ENCODE results near the gene RABGAP1L.
A peak's percentile ranks its signal among the peaks of the same experiment; 100 is the strongest.
"Not testable (repeated sequence)": the region's sequence is repeated elsewhere in the genome, so short reads cannot be mapped to it uniquely, and the experiment has no call there.

Gene RABGAP1L

DNA sequence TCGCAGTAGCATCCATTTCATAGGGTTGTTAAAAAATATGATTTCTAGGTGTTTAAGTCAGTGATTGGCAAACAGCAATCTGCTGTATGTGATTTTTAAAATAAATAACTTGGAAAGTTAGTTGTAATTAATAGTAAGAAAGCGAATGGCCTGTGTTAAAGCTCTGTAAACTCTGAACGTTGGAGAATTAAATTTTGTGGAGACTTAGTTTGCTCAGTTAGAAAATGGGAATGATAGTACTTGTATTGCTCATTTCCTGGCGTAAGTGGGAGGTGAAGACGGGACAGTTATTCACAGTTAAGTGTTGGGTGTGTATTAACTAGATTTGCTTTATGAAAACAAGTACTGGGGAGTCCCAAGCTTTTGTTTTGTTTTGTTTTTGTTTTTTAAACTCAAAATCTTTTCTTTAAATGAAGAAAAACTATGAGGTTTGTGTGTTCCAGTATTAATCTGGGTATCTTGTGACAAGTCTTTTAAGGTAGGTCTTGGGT lies 841.4 kb downstream of the RABGAP1L start:
- peak overlapping the region; percentile 98 for H3K9ac ChIP-seq (ENCODE audit: low read length)
- H3K36me3 ChIP-seq (ENCODE audit: control insufficient read depth, low read depth, low read length) = peaks cover 16% of the 10 kb centered on the region
- H3K4me3 ChIP-seq (ENCODE audit: low read length) = peak overlapping the region; percentile 98
- no peaks in the 10 kb centered on the region for H3K4me1 ChIP-seq (ENCODE audit: control insufficient read depth, low read depth, low read length)
- no peaks in the 10 kb centered on the region for H3K9me3 ChIP-seq (ENCODE audit: control insufficient read depth, low read depth, low read length)
- peak overlapping the region; percentile 49 for H3K27ac ChIP-seq (ENCODE audit: low read length)
- H3K27me3 ChIP-seq (ENCODE audit: control insufficient read depth, insufficient read depth, low read length) = no peaks in the 10 kb centered on the region

DNA sequence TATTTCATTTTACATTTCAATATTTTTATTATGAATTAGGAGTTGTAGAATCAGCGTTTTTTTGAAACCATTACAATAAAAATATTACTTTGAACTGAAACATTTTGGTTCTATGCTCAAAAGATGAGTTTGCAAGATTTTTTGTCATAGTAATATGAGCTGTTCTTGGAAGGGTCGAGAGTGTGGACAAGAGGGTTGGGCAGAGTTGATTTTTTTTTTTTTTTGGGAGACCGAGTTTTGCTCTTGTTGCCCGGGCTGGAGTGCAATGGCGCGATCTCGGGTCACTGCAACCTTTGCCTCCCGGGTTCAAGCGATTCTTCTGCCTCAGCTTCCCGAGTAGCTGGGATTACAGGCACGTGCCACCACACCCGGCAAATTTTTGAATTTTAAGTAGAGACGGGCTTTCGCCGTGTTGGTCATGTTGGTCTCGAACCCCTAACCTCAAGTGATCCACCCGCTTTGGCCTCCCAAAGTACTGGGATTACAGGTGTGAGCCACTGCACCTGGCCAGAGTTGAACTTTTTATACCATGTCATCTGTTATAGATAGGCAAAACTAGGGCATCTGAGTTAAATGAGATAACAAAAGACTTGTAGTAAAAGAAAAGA lies 843.7 kb downstream of the RABGAP1L start:
- Histone ChIP-seq H3K9me3 (ENCODE audit: control insufficient read depth, low read depth, low read length) (no peaks in the 10 kb centered on the region), H3K27me3 (ENCODE audit: control insufficient read depth, insufficient read depth, low read length) (no peaks in the 10 kb centered on the region), H3K4me1 (ENCODE audit: control insufficient read depth, low read depth, low read length) (no peaks in the 10 kb centered on the region), H3K36me3 (ENCODE audit: control insufficient read depth, low read depth, low read length) (peaks cover 38% of the 10 kb centered on the region), H3K4me3 (ENCODE audit: low read length) (no peak overlapping the region), H3K27ac (ENCODE audit: low read length) (no peak overlapping the region), H3K9ac (ENCODE audit: low read length) (no peak overlapping the region)

DNA sequence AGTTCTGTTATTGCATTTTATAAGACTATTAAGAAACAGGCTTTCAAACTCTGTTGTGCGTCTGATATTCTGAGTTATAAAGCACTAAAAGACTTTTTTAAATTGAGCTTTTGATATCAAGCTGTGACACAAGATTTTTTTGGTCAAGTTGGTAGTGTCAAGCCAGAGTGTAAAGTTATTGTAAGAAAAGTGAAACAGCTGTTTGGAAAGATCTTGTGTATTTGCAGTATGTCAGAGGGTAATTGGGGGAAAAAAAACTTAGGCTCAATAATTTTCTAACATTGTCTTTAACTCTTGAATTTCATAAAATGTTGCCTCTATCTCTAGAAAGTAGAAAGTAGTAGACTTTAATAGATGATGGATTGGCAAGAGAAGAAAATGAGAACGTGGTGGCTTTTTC lies 844.2 kb downstream of the RABGAP1L start:
- Histone ChIP-seq H3K4me1 (ENCODE audit: control insufficient read depth, low read depth, low read length) (no peaks in the 10 kb centered on the region), H3K27me3 (ENCODE audit: control insufficient read depth, insufficient read depth, low read length) (no peaks in the 10 kb centered on the region), H3K27ac (ENCODE audit: low read length) (no peak overlapping the region), H3K36me3 (ENCODE audit: control insufficient read depth, low read depth, low read length) (peaks cover 43% of the 10 kb centered on the region), H3K9me3 (ENCODE audit: control insufficient read depth, low read depth, low read length) (no peaks in the 10 kb centered on the region), H3K4me3 (ENCODE audit: low read length) (no peak overlapping the region), H3K9ac (ENCODE audit: low read length) (no peak overlapping the region)

DNA sequence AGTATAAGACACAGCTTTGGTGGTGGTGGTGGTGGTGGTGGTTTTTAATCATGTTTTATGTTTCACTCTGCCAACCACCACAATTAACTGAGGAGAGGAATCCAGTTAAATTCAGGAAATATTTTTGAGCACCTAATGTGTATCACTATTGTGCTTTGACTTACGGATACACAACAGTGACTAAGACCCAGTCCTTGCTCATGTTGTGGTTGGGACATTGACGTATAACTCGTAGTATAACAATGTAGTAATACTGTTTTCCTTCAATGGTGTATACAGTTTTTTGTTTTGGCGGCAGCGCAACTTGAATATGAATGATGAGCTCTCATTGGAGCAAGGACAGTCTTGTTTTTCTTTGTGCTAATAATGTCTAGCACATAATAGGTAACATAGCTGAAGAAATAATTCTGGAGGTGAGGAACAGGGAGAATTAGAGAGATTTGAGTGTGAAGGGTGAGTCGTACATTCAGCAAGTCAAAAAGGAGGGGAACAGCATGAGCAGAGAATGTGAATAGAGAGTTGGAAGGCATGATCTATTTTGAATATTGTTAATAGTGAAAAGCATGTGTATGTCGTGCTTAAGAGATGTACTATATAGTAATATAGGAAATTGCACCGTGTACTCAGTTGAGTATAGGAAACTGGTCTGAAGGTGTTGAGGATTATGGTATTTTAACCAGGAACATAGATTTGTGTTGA lies 845.9 kb downstream of the RABGAP1L start:
- Histone ChIP-seq H3K27me3 (ENCODE audit: control insufficient read depth, insufficient read depth, low read length) (no peaks in the 10 kb centered on the region), H3K4me1 (ENCODE audit: control insufficient read depth, low read depth, low read length) (no peaks in the 10 kb centered on the region), H3K9ac (ENCODE audit: low read length) (no peak overlapping the region), H3K9me3 (ENCODE audit: control insufficient read depth, low read depth, low read length) (no peaks in the 10 kb centered on the region), H3K36me3 (ENCODE audit: control insufficient read depth, low read depth, low read length) (peaks cover 58% of the 10 kb centered on the region), H3K4me3 (ENCODE audit: low read length) (no peak overlapping the region), H3K27ac (ENCODE audit: low read length) (no peak overlapping the region)

DNA sequence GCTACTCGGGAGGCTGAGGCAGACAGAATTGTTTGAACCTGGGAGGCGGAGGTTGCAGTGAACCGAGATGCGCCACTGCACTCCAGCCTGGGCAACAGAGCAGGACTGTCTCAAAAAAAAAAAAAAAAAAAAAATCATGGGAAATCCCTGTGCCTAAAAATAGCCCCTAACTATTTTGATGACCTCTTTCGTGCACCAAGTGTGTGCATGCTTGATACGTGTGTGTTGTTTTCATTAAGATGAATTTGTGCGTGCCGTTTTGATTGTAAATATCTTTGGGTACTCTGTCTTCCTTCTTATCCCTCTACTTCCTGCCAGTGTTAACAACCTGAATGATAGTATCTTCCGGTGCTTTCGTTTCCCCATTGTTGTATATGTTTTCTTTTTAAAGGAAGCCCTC lies 850.2 kb downstream of the RABGAP1L start:
- Histone ChIP-seq H3K36me3 (ENCODE audit: control insufficient read depth, low read depth, low read length) (peaks cover 95% of the 10 kb centered on the region), H3K27me3 (ENCODE audit: control insufficient read depth, insufficient read depth, low read length) (no peaks in the 10 kb centered on the region), H3K9me3 (ENCODE audit: control insufficient read depth, low read depth, low read length) (no peaks in the 10 kb centered on the region), H3K9ac (ENCODE audit: low read length) (no peak overlapping the region), H3K27ac (ENCODE audit: low read length) (no peak overlapping the region), H3K4me3 (ENCODE audit: low read length) (no peak overlapping the region), H3K4me1 (ENCODE audit: control insufficient read depth, low read depth, low read length) (no peaks in the 10 kb centered on the region)

DNA sequence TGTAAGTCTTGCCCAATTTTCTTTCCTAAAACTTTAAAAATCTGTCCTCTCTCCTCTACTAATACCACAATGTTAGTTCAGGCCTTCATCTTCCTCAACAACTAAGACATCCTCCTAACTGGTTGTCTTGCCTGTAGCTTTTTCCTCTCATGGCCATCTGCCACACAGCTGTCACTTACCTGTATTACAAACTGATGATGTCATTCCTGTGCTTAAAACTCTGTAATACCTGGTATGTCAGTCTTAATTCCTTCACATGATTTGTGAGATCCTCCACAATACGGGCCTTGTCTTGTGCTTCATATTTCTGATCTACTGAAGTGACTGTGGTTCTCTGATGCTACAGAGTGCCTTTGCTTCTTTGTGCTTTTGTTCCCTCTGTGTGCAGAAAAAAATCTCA lies 854.1 kb downstream of the RABGAP1L start:
- Histone ChIP-seq H3K9me3 (ENCODE audit: control insufficient read depth, low read depth, low read length) (no peaks in the 10 kb centered on the region), H3K9ac (ENCODE audit: low read length) (no peak overlapping the region), H3K36me3 (ENCODE audit: control insufficient read depth, low read depth, low read length) (peaks cover 86% of the 10 kb centered on the region), H3K4me3 (ENCODE audit: low read length) (no peak overlapping the region), H3K27ac (ENCODE audit: low read length) (no peak overlapping the region), H3K4me1 (ENCODE audit: control insufficient read depth, low read depth, low read length) (no peaks in the 10 kb centered on the region), H3K27me3 (ENCODE audit: control insufficient read depth, insufficient read depth, low read length) (no peaks in the 10 kb centered on the region)

DNA sequence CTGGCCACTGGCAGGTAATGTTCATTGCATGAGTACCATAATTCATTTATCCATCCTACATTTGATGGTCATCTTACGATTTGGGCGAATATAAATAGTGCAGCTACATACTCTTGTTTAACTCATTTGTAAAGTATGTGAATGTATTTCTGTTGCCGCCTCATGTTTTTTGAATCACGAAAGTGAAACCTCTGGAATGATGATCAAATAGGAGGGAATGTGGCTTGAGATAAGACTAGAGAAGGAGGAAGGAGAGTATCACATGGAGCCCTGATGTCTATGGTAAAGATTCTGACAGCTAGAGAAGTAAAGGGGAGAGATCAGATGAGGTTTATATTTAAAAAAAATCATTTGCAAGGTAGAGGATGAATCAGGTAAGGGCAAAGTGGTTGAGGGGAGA lies 855.9 kb downstream of the RABGAP1L start:
- H3K9me3 ChIP-seq (ENCODE audit: control insufficient read depth, low read depth, low read length) = no peaks in the 10 kb centered on the region
- H3K4me1 ChIP-seq (ENCODE audit: control insufficient read depth, low read depth, low read length) = no peaks in the 10 kb centered on the region
- H3K27ac ChIP-seq (ENCODE audit: low read length) = no peak overlapping the region
- no peak overlapping the region for H3K4me3 ChIP-seq (ENCODE audit: low read length)
- no peak overlapping the region for H3K9ac ChIP-seq (ENCODE audit: low read length)
- peaks cover 71% of the 10 kb centered on the region for H3K36me3 ChIP-seq (ENCODE audit: control insufficient read depth, low read depth, low read length)
- H3K27me3 ChIP-seq (ENCODE audit: control insufficient read depth, insufficient read depth, low read length) = no peaks in the 10 kb centered on the region

DNA sequence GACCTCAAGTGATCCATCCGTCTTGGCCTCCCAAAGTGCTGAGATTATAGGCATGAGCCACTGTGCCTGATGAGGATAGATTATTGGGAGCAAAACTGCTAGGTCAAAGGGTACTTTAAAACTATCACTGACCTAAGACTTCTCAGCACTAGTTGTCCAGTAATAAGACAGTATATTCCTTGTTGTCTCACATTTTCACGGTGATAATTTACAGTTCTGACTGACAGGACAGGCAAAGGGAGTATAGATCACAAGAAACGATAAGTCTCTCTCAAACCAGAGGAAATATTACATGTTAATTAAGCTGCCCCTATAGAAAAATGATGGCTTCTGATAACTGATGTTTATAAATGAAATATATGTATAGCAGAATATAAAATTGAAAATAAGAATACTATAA lies 860.2 kb downstream of the RABGAP1L start:
- Histone ChIP-seq H3K36me3 (ENCODE audit: control insufficient read depth, low read depth, low read length) (peaks cover 29% of the 10 kb centered on the region), H3K9ac (ENCODE audit: low read length) (no peak overlapping the region), H3K27me3 (ENCODE audit: control insufficient read depth, insufficient read depth, low read length) (no peaks in the 10 kb centered on the region), H3K4me3 (ENCODE audit: low read length) (no peak overlapping the region), H3K27ac (ENCODE audit: low read length) (no peak overlapping the region), H3K4me1 (ENCODE audit: control insufficient read depth, low read depth, low read length) (no peaks in the 10 kb centered on the region), H3K9me3 (ENCODE audit: control insufficient read depth, low read depth, low read length) (no peaks in the 10 kb centered on the region)

DNA sequence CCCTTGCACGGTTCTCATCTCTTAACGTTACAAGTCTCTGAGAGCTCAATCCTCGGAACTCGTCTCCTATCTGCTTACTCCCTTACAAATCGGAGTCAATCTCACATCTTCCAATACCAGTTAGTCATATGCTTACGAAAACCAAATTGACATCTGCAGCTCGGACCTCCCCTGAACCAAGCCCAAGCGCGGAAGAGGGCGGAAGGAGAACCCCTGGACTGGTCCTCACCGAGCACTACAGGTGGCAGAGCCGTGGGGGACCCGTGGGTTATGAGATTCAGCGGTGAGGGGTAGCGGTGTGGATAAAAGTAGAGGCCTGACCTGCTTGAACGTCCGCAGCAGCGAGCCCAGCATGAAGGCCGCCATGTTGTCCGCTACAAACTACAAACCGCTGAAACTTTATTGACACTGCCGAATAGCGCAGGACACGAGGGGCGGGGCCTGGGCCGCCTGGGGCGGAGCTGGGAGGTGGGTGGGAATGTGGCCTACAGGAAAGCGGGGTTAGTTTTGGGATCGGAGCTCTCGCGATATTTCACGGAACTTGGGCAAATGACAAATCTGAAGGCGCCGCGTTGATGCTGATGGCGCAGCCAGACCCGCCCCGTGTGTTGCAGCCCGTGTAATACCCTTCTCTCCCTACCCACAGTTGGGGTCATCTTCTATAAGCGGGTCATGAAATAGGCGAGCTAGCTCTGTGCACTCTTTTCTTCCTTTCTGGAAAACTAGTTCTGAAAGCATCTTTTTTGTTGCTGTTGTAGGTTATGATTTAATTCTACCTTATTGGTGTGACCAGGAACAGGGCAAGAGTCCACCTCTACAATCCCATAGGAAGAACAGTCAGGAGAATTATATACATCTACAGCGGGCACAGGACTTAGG lies 864.0 kb downstream of the RABGAP1L start, which contains the start of gene MRPS14:
MRPS14 (minus strand) TSS at position 383 of the 879 bp plus-strand sequence; CDS start at position 366, 17 bp downstream.
- peak within 1 kb of the TSS; percentile 81 for H3K4me3 ChIP-seq (ENCODE audit: low read length)
- H3K27me3 ChIP-seq (ENCODE audit: control insufficient read depth, insufficient read depth, low read length) = no peaks in the 10 kb centered on the region
- peaks cover 2% of the 10 kb centered on the region for H3K36me3 ChIP-seq (ENCODE audit: control insufficient read depth, low read depth, low read length)
- H3K9me3 ChIP-seq (ENCODE audit: control insufficient read depth, low read depth, low read length) = no peaks in the 10 kb centered on the region
- no peaks in the 10 kb centered on the region for H3K4me1 ChIP-seq (ENCODE audit: control insufficient read depth, low read depth, low read length)
- H3K9ac ChIP-seq (ENCODE audit: low read length) = peak within 1 kb of the TSS; percentile 79
- H3K27ac ChIP-seq (ENCODE audit: low read length) = peak within 1 kb of the TSS; percentile 40

DNA sequence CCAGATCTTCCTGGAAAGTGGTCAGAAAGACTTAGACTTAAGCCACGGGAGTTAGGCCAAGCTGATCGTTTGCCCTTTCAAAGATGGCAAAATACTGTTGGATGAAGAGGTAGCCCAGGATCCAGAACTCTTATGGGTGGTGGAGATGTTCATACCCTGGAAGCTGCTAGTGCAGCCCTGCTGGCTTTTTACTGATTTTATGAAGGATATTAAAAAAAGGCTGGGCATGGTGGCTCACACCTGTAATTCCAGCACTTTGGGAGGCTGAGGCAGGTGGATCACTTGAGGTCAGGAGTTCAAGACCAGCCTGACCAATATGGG lies 864.6 kb downstream of the RABGAP1L start:
- Histone ChIP-seq H3K27ac (ENCODE audit: low read length) (peak overlapping the region; percentile 40), H3K9ac (ENCODE audit: low read length) (peak overlapping the region; percentile 28), H3K4me3 (ENCODE audit: low read length) (peak overlapping the region; percentile 81)
- not testable (repeated sequence) for H3K27me3 ChIP-seq (ENCODE audit: control insufficient read depth, insufficient read depth, low read length); H3K9me3 ChIP-seq (ENCODE audit: control insufficient read depth, low read depth, low read length); H3K4me1 ChIP-seq (ENCODE audit: control insufficient read depth, low read depth, low read length); H3K36me3 ChIP-seq (ENCODE audit: control insufficient read depth, low read depth, low read length)

DNA sequence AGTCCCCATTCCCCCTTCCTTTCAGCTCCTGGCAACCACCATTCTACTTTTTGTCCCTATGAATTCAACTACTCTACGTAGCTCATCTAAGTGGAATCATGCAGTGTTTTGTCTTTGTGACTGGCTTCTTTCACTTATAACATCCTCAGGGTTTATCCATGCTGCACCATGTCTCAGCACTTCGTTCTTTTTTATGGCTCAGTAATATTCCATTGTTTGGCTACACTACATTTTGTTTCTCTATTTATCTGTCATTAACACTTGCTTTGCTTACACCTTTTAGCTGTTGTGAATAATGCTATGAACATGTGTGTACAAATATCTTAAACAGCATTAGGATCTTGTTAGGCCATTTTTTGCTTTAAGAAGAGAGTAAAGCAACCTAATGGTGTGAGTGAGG lies 865.5 kb downstream of the RABGAP1L start:
- no peaks in the 10 kb centered on the region for H3K9me3 ChIP-seq (ENCODE audit: control insufficient read depth, low read depth, low read length)
- H3K4me3 ChIP-seq (ENCODE audit: low read length) = no peak overlapping the region
- no peaks in the 10 kb centered on the region for H3K27me3 ChIP-seq (ENCODE audit: control insufficient read depth, insufficient read depth, low read length)
- no peak overlapping the region for H3K27ac ChIP-seq (ENCODE audit: low read length)
- H3K4me1 ChIP-seq (ENCODE audit: control insufficient read depth, low read depth, low read length) = peaks cover 4% of the 10 kb centered on the region
- H3K9ac ChIP-seq (ENCODE audit: low read length) = no peak overlapping the region
- H3K36me3 ChIP-seq (ENCODE audit: control insufficient read depth, low read depth, low read length) = no peaks in the 10 kb centered on the region

All from iPS-18a (cell line).